ENCODE results near the gene DERL3. TPM values are rescaled to one million over a fixed set of nuclear protein-coding genes. Genes with fewer than 3 reads are reported as not detected.

Gene DERL3
- total RNA-seq, 4 donors from 2014 or later: 1.9 to 20.0 (median 3.1) TPM

Small RNA genes within 50 kb of the gene (small RNA-seq; reads per million reads assigned to genes)
- gene RN7SL268P: 0 reads per million in 4 donors

Other genes with a start within 250 kb of the DERL3 start
- 1 to 10 TPM in 1 of 4 donors, under 1 TPM in 2, not detected in 1; 0.48 to 7.8 (median 0.82) TPM for gene DRICH1, start 206.7 kb downstream of the DERL3 start, total RNA-seq
- gene RGL4, start 148.0 kb downstream of the DERL3 start, total RNA-seq: 1 to 10 TPM in 1 of 4 donors, under 1 TPM in 1, not detected in 2; 0.82 to 1.1 TPM
- 1 to 10 TPM; 2.7 to 7.5 (median 5.9) TPM for gene ZNF70, start 87.9 kb downstream of the DERL3 start, total RNA-seq
- 1 to 10 TPM in 2 of 4 donors, not detected in 2; 2.6 to 5.4 TPM for gene VPREB3, start 84.6 kb downstream of the DERL3 start, total RNA-seq
- gene C22orf15, start 76.0 kb downstream of the DERL3 start, total RNA-seq: not detected
- gene CHCHD10, start 71.0 kb downstream of the DERL3 start, total RNA-seq: 10 to 100 TPM; 15.3 to 80.1 (median 50.8) TPM
- gene MMP11, start 66.2 kb downstream of the DERL3 start, total RNA-seq: 1 to 10 TPM; 1.2 to 2.2 (median 1.6) TPM
- 10 to 100 TPM; 33.7 to 61.3 (median 54.7) TPM for gene SMARCB1, start 52.0 kb downstream of the DERL3 start, total RNA-seq
- gene SLC2A11, start 18.9 kb upstream of the DERL3 start, total RNA-seq: 10 to 100 TPM in 3 of 4 donors, 1 to 10 TPM in 1; 6.0 to 27.4 (median 13.2) TPM
- 100 to 1,000 TPM; 123 to 210 (median 139) TPM for gene MIF, start 55.4 kb upstream of the DERL3 start, total RNA-seq
- 1 to 10 TPM in 1 of 4 donors, not detected in 3; 2.4 TPM for gene GSTT2B, start 122.2 kb upstream of the DERL3 start, total RNA-seq
- 1 to 10 TPM in 2 of 4 donors, not detected in 2; 1.5 to 1.8 TPM for gene DDTL, start 127.9 kb upstream of the DERL3 start, total RNA-seq
- gene DDT, start 135.4 kb upstream of the DERL3 start, total RNA-seq: 100 to 1,000 TPM; 157 to 267 (median 197) TPM
- gene GSTT2, start 141.1 kb upstream of the DERL3 start, total RNA-seq: 1 to 10 TPM in 1 of 4 donors, under 1 TPM in 1, not detected in 2; 0.41 to 7.0 TPM
- gene GSTT4, start 166.4 kb upstream of the DERL3 start, total RNA-seq: not detected
- gene CABIN1, start 172.3 kb upstream of the DERL3 start, total RNA-seq: 100 to 1,000 TPM in 1 of 4 donors, 10 to 100 TPM in 3; 68.6 to 178 (median 79.6) TPM

Data from transverse colon (tissue), 4 donors.